K562 (cell line): ENCODE data around the gene IRF1. TPM values are rescaled to one million over a fixed set of nuclear protein-coding genes. Genes with fewer than 3 reads are reported as not detected.
A peak's percentile ranks its signal among the peaks of the same experiment; 100 is the strongest.

Source experiments
- ARHGAP35 ChIP-seq: fragments of 450-650 bp; IDR thresholded peaks from 2 replicates; pipeline ENCODE4 v1.6.1; 2018; ENCODE audit not compliant: partially characterized antibody
- BRD4 ChIP-seq: fragments of 200-600 bp; sonication (generic); IDR thresholded peaks from 2 replicates; pipeline ENCODE4 v1.6.1; 2017; ENCODE audit warnings: inconsistent platforms
- ELF4 ChIP-seq: fragments of 450-650 bp; formaldehyde crosslinking; IDR thresholded peaks from 2 replicates; pipeline ENCODE4 v1.4.0; 2022; ENCODE audit warnings: missing genetic modification characterization
- ETV5 ChIP-seq: sonication (generic); formaldehyde crosslinking; IDR thresholded peaks from 2 replicates; pipeline ENCODE4 v1.4.0; 2020; ENCODE audit warnings: low read depth, mild to moderate bottlenecking, missing genetic modification reagents
- FIP1L1 ChIP-seq: fragments of 200-400 bp; formaldehyde crosslinking; IDR thresholded peaks from 2 replicates; pipeline ENCODE4 v1.6.1; 2018; ENCODE audit warnings: mild to moderate bottlenecking, low read depth, low read length; ENCODE audit not compliant: poor library complexity, severe bottlenecking
- MED1 ChIP-seq: sonication (generic); formaldehyde crosslinking; IDR thresholded peaks from 2 replicates; pipeline ENCODE4 v1.8.1; 2023; ENCODE audit warnings: missing genetic modification reagents, borderline replicate concordance
- POLR2A ChIP-seq: fragments of 450-650 bp; conservative IDR thresholded peaks from 2 replicates; pipeline ENCODE4 v1.6.1; 2016
- PURB ChIP-seq: sonication (generic); formaldehyde crosslinking; IDR thresholded peaks from 2 replicates; pipeline ENCODE4 v1.9.0; 2021; ENCODE audit warnings: low read depth, mild to moderate bottlenecking, missing genetic modification reagents
- SMARCE1 ChIP-seq: fragments of 450-650 bp; IDR thresholded peaks from 2 replicates; pipeline ENCODE4 v1.7.1; 2016; ENCODE audit warnings: mild to moderate bottlenecking
- ZNF551 ChIP-seq: fragments of 250-450 bp; sonication (Bioruptor Pico); IDR thresholded peaks from 2 replicates; pipeline ENCODE4 v1.5.0; 2021; ENCODE audit warnings: mild to moderate bottlenecking, moderate library complexity
- polyA plus RNA-seq, 8 experiments: library from polyadenylated mRNA; depleted of rRNA in 4 of 8; stranded (reverse) in 5 of 8; unstranded in 3 of 8; fragments of >200 nt; fragmentation: Nextera tagmentation in 2 of 8; fragmentation: Illumina TruSeq in 1 of 8; extraction: Ambion mirVana in 2 of 8; extraction: Trizol in 1 of 8; gene quantifications; 2 replicates each; pipeline versions ENCODE4 v1.2.1 to v1.2.3, GENCODE V29; 2011 to 2014; ENCODE audit warnings: inconsistent platforms in 1 of 8, missing spikeins in 1 of 8
- total RNA-seq, 7 experiments: library from RNA; depleted of rRNA in 6 of 7; stranded (reverse); fragments of >200 nt in 6 of 7; fragmentation: Illumina TruSeq in 2 of 7; extraction: Trizol in 2 of 7; gene quantifications; 2 replicates each; pipeline versions ENCODE4 v1.2.1 to v1.2.3, GENCODE V29; 2011 to 2021; ENCODE audit warnings: low replicate concordance in 1 of 7
- TF ChIP-seq, protein P1 (sequence below), 2 experiments: fragments of 450-650 bp; formaldehyde crosslinking in 1 of 2; IDR thresholded peaks; 2 replicates each; pipeline versions ENCODE4 v1.4.0 to v1.6.1; 2014 to 2020; ENCODE audit warnings: mild to moderate bottlenecking in 2 of 2, borderline replicate concordance in 1 of 2, low read depth in 1 of 2
- TF ChIP-seq, protein P2 (sequence below): fragments of 200-800 bp; sonication (Bioruptor generic); IDR thresholded peaks from 2 replicates; pipeline ENCODE4 v1.6.1; 2017; ENCODE audit warnings: missing genetic modification characterization, missing compliant biosample characterization
- TF ChIP-seq, protein P3 (sequence below), 2 experiments: fragments of 450-650 bp; conservative IDR thresholded peaks; 2 replicates each; pipeline ENCODE4 v1.6.1; 2017; ENCODE audit warnings: mild to moderate bottlenecking in 2 of 2, moderate library complexity in 2 of 2
- TF ChIP-seq, protein P4 (sequence below): IDR thresholded peaks from 2 replicates; pipeline ENCODE4 v1.6.1; 2014; ENCODE audit warnings: antibody characterized with exemption

IRF1 gene
- total and polyA plus RNA-seq, 9 of the 15 experiments (the other 6 are each of a cell fraction or from before 2014, with no cell fraction given): 1.1 to 12.3 (median 5.9) TPM

DNA sequence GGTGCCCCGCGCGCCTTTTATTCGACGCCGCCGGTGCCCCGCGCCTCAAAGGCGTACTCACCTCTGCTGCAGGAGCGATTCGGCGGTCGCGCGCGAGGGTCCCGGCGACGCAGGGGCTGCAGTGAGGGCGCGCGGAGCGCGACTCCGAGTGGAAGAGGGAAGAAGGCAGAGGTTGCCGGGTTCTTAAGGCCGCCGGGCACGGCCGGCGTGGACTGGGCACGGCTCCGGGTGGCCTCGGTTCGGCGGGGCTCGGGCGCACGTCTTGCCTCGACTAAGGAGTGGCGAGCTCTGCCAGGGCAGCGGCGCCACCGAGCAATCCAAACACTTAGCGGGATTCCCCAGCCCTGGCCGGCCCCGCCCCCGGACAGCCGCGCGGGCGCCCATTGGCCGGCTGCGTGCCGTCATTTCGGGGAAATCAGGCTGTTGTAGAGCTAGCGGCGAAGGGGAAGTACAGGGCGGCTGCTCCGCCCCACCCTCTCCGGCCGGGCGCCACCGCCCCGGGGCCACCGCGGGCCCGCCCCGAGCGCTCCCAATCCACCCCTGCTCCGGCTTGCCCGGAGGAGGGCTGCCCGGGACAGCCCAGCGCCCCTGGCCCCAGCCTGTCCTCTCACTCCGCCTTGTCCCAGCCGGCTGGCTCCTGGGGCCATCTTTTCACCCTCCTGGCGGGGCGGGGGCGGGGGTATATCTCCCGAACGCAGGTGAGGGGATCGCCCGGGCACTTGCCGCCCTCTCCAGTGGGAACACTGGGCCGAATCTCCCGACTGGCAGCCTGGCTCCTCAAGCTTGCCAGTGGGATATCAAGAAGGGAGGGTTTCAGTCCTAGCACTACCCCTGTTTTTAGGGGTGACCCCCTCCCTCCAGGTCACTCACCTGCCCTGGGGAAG lies at the start of gene IRF1 (continued):
- TF ChIP-seq, protein P1, sequence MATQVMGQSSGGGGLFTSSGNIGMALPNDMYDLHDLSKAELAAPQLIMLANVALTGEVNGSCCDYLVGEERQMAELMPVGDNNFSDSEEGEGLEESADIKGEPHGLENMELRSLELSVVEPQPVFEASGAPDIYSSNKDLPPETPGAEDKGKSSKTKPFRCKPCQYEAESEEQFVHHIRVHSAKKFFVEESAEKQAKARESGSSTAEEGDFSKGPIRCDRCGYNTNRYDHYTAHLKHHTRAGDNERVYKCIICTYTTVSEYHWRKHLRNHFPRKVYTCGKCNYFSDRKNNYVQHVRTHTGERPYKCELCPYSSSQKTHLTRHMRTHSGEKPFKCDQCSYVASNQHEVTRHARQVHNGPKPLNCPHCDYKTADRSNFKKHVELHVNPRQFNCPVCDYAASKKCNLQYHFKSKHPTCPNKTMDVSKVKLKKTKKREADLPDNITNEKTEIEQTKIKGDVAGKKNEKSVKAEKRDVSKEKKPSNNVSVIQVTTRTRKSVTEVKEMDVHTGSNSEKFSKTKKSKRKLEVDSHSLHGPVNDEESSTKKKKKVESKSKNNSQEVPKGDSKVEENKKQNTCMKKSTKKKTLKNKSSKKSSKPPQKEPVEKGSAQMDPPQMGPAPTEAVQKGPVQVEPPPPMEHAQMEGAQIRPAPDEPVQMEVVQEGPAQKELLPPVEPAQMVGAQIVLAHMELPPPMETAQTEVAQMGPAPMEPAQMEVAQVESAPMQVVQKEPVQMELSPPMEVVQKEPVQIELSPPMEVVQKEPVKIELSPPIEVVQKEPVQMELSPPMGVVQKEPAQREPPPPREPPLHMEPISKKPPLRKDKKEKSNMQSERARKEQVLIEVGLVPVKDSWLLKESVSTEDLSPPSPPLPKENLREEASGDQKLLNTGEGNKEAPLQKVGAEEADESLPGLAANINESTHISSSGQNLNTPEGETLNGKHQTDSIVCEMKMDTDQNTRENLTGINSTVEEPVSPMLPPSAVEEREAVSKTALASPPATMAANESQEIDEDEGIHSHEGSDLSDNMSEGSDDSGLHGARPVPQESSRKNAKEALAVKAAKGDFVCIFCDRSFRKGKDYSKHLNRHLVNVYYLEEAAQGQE (IDR thresholded peaks at IDR 0.05; ENCODE audit: borderline replicate concordance): peak; percentile 27; the same call in 1 of the 2 replicates
- TF ChIP-seq, protein P1 (CRISPR knock-in tag; IDR thresholded peaks at IDR 0.05; ENCODE audit: low read depth): no peak
- TF ChIP-seq POLR2A: peak; percentile 85
- no peak for TF ChIP-seq ETV5 (CRISPR knock-in tag)
- TF ChIP-seq FIP1L1: peak; percentile 7
- TF ChIP-seq BRD4: peak; percentile 53; the same call in 1 of the 2 replicates
- no peak for TF ChIP-seq ZNF551
- no peak for TF ChIP-seq MED1
- 0 out of 2 replicates have a peak, but pooled peaks have one; percentile 14 for TF ChIP-seq SMARCE1
- TF ChIP-seq ARHGAP35: no peak
- TF ChIP-seq, protein P2, sequence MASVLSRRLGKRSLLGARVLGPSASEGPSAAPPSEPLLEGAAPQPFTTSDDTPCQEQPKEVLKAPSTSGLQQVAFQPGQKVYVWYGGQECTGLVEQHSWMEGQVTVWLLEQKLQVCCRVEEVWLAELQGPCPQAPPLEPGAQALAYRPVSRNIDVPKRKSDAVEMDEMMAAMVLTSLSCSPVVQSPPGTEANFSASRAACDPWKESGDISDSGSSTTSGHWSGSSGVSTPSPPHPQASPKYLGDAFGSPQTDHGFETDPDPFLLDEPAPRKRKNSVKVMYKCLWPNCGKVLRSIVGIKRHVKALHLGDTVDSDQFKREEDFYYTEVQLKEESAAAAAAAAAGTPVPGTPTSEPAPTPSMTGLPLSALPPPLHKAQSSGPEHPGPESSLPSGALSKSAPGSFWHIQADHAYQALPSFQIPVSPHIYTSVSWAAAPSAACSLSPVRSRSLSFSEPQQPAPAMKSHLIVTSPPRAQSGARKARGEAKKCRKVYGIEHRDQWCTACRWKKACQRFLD: peak; percentile 75; the same call in 1 of the 2 replicates
- TF ChIP-seq, protein P3, sequence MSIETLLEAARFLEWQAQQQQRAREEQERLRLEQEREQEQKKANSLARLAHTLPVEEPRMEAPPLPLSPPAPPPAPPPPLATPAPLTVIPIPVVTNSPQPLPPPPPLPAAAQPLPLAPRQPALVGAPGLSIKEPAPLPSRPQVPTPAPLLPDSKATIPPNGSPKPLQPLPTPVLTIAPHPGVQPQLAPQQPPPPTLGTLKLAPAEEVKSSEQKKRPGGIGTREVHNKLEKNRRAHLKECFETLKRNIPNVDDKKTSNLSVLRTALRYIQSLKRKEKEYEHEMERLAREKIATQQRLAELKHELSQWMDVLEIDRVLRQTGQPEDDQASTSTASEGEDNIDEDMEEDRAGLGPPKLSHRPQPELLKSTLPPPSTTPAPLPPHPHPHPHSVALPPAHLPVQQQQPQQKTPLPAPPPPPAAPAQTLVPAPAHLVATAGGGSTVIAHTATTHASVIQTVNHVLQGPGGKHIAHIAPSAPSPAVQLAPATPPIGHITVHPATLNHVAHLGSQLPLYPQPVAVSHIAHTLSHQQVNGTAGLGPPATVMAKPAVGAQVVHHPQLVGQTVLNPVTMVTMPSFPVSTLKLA (conservative IDR thresholded peaks at IDR 0.05): peak in 1 of 2 experiments; percentile 62; a peak in 1 of 4 replicates
- TF ChIP-seq ELF4 (CRISPR knock-in tag): 0 out of 2 replicates have a peak, but pooled peaks have one; percentile 29
- TF ChIP-seq PURB (CRISPR knock-in tag): no peak
- TF ChIP-seq, protein P4, sequence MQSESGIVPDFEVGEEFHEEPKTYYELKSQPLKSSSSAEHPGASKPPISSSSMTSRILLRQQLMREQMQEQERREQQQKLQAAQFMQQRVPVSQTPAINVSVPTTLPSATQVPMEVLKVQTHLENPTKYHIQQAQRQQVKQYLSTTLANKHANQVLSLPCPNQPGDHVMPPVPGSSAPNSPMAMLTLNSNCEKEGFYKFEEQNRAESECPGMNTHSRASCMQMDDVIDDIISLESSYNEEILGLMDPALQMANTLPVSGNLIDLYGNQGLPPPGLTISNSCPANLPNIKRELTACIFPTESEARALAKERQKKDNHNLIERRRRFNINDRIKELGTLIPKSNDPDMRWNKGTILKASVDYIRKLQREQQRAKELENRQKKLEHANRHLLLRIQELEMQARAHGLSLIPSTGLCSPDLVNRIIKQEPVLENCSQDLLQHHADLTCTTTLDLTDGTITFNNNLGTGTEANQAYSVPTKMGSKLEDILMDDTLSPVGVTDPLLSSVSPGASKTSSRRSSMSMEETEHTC: no peak
